Tibial artery (tissue), 4 donors: ENCODE data around the gene LTC4S.

Experiments used
- DNase-seq, 2 donors: peaks; one replicate each; pipeline ENCODE4 v3.0.0-alpha.2; 2019
- H3K27ac ChIP-seq, 2 donors: fragments of 200-600 bp; sonication (generic) in 1 of 2; 1 replicate in 1 of 2; 2 replicates in 1 of 2; pipeline ENCODE4 v1.5.1; 2018 to 2019; ENCODE audit warnings: mild to moderate bottlenecking in 1 of 2
- H3K27me3 ChIP-seq, 2 donors: fragments of 200-600 bp; sonication (generic) in 1 of 2; one replicate each; pipeline versions ENCODE4 v1.5.1 to v1.6.0; 2016 to 2019
- H3K36me3 ChIP-seq, 3 donors: fragments of 200-600 bp; sonication (generic) in 2 of 3; one replicate each; pipeline ENCODE4 v1.5.1; 2016 to 2019; ENCODE audit warnings: mild to moderate bottlenecking in 2 of 3
- H3K4me1 ChIP-seq, 4 donors: fragments of 200-600 bp; sonication (generic) in 2 of 4; 1 replicate in 3 of 4; 2 replicates in 1 of 4; pipeline ENCODE4 v1.5.1; 2016 to 2019
- H3K4me3 ChIP-seq, 2 donors: fragments of 200-600 bp; sonication (generic) in 1 of 2; 1 replicate in 1 of 2; 2 replicates in 1 of 2; pipeline ENCODE4 v1.5.1; 2018 to 2019; ENCODE audit warnings: mild to moderate bottlenecking in 2 of 2
- H3K9me3 ChIP-seq, 3 donors: fragments of 200-600 bp; sonication (generic) in 1 of 3; one replicate each; pipeline ENCODE4 v1.5.1; 2016 to 2019
- intact Hi-C: fragments of 100-400 bp; cut with DNase I; formaldehyde crosslinking; loops from one replicate; pipeline ENCODE4 v1.15.0; 2023; ENCODE audit warnings: low total_unique reads
- TF ChIP-seq, protein P1 (sequence below), 2 experiments: fragments of 200-600 bp in 1 of 2; fragments of 450-650 bp in 1 of 2; IDR thresholded peaks; one replicate each; pipeline ENCODE4 v1.5.1; 2017 to 2019; ENCODE audit warnings: antibody characterized with exemption in 2 of 2, mild to moderate bottlenecking in 1 of 2, moderate library complexity in 1 of 2

Gene LTC4S

DNA sequence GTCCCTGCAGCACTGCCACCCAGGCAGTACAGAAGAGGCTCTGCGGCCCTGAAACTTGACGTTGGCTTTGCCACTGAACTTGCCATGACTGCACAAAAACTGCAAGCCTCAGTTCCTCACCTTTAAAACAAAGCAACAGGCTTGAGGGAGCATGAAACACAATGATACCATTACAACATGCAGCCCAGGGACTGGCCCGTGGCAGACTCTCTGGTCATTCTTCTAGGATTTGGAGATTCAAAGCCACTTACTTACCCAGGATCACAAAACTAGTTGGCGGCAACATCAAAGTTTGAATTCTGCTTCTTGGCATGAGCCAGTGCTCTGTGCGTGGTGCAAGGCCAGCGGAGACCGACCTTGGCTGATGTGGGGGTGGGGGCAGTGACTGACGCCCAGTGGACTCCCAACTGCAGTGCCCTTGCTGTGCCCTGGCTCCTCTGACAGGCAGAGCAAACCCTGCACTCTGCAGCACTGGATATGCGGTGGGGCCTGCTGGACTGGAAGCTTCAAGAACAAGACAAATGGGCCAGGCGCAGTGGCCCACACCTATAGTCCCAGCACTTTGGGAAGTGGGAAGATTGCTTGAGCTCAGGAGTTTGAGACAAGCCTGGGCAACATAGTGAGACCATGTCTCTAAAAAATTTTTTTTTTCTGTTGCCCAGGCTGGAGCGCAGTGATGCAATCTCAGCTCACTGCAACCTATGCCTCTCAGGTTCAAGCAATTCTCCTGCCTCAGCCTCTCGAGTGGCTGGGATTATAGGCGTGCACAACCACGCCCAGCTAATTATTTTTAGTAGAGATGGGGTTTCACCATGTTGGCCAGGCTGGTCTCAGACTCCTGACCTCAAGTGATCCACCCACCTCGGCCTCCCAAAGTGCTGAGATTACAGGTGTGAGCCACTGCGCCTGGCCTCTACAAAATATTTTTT lies 45.8 kb downstream of the LTC4S start:
- TF ChIP-seq, protein P1, sequence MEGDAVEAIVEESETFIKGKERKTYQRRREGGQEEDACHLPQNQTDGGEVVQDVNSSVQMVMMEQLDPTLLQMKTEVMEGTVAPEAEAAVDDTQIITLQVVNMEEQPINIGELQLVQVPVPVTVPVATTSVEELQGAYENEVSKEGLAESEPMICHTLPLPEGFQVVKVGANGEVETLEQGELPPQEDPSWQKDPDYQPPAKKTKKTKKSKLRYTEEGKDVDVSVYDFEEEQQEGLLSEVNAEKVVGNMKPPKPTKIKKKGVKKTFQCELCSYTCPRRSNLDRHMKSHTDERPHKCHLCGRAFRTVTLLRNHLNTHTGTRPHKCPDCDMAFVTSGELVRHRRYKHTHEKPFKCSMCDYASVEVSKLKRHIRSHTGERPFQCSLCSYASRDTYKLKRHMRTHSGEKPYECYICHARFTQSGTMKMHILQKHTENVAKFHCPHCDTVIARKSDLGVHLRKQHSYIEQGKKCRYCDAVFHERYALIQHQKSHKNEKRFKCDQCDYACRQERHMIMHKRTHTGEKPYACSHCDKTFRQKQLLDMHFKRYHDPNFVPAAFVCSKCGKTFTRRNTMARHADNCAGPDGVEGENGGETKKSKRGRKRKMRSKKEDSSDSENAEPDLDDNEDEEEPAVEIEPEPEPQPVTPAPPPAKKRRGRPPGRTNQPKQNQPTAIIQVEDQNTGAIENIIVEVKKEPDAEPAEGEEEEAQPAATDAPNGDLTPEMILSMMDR (IDR thresholded peaks at IDR 0.05) = no peak
- H3K27me3 ChIP-seq = no peaks in the 10 kb centered on the region
- H3K4me1 ChIP-seq = no peaks in the 10 kb centered on the region
- DNase-seq = no peak
- peaks cover 0 to 2% (median 0%) of the 10 kb centered on the region in 3 donors for H3K9me3 ChIP-seq
- H3K36me3 ChIP-seq = peaks cover 57 to 97% (median 74%) of the 10 kb centered on the region in 3 donors
- no peak overlapping the region for H3K4me3 ChIP-seq
- no peak overlapping the region for H3K27ac ChIP-seq
- intact Hi-C loops = no loop called here

DNA sequence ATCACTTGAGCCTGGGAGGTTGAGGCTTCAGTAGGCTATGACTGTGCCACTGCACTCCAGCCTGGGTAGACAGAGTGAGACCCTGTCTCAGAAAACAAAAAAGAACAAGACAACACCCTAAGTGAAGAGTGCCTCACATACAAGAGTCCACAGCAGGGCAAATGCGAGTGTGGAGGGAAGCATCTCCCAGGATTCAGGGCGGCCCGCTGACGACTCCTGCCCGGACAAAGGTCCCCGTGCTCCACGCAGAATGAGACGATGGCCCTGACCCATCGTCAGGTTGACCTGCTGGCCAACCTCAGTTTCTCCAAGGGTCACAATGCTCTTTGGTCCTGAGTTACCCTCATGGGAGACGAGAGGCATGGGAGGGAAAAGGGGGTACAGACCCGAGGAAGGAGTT lies 46.5 kb downstream of the LTC4S start:
- H3K9me3 ChIP-seq = peaks cover 0 to 9% (median 0%) of the 10 kb centered on the region in 3 donors
- intact Hi-C loops = no loop called here
- H3K27ac ChIP-seq = no peak overlapping the region
- H3K36me3 ChIP-seq = peaks cover 57 to 93% (median 71%) of the 10 kb centered on the region in 3 donors
- H3K4me3 ChIP-seq = no peak overlapping the region
- no peaks in the 10 kb centered on the region for H3K4me1 ChIP-seq
- DNase-seq = no peak
- no peaks in the 10 kb centered on the region for H3K27me3 ChIP-seq
- TF ChIP-seq, protein P1 (IDR thresholded peaks at IDR 0.05) = no peak

DNA sequence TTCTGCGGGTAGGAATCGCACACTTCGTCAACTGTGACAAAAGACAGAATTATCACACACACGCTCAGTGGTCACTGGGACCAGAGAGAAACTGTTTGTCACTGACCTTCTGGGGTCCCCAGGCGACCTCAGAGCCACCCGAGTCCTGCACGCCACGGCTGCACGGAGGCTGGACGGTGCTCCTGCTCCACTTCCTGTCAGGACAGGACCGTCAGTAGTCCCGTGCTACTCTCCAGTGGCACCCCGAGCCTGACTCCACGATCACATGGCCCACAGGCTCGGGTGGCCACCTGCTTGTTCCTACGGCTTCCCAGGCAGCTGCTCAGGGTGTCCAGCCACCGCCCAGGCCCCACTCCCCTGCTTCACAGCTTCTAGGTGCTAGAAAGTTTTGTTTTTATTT lies 47.0 kb downstream of the LTC4S start:
- intact Hi-C loops = no loop called here
- H3K4me1 ChIP-seq = no peaks in the 10 kb centered on the region
- no peaks in the 10 kb centered on the region for H3K27me3 ChIP-seq
- peaks cover 57 to 93% (median 70%) of the 10 kb centered on the region in 3 donors for H3K36me3 ChIP-seq
- no peak overlapping the region for H3K4me3 ChIP-seq
- H3K27ac ChIP-seq = no peak overlapping the region
- peaks cover 0 to 9% (median 0%) of the 10 kb centered on the region in 3 donors for H3K9me3 ChIP-seq
- TF ChIP-seq, protein P1 (IDR thresholded peaks at IDR 0.05) = no peak
- no peak for DNase-seq

DNA sequence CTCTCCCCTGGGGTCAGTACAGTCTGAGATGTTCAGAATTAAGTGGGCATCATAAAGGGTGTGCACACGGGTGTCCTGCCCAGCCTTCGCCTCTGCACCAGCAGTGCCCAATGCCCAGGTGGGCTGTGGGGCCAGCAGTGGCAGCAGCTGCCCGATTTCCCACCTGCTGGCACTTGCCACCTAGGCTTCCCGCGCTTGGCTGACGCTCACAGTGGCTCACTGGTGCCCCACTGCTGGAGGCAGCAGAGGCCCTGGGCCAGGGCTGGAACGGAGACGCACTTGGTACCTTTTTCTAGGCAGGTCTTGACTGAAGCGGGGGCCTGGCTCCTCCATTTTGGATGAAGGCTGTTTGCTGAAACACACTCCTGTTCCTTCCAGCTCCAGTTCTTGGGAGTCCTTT lies 47.8 kb downstream of the LTC4S start:
- no peak for DNase-seq
- TF ChIP-seq, protein P1 (IDR thresholded peaks at IDR 0.05) = no peak
- Histone ChIP-seq H3K36me3 (peaks cover 57 to 93% (median 70%) of the 10 kb centered on the region in 3 donors), H3K4me3 (no peak overlapping the region), H3K9me3 (peaks cover 0 to 9% (median 0%) of the 10 kb centered on the region in 3 donors), H3K27me3 (no peaks in the 10 kb centered on the region), H3K4me1 (no peaks in the 10 kb centered on the region), H3K27ac (no peak overlapping the region)
- intact Hi-C loops = no loop called here
